Activated B cell treated with CpG ODN at 0.5 μM for 24 hours (primary cell): ENCODE results near the gene ZDHHC16. TPM values are rescaled to one million over a fixed set of nuclear protein-coding genes. Genes with fewer than 3 reads are reported as not detected.
A peak's percentile ranks its signal among the peaks of the same experiment; 100 is the strongest.
"Not testable (repeated sequence)": the region's sequence is repeated elsewhere in the genome, so short reads cannot be mapped to it uniquely, and the experiment has no call there.

ENCODE experiments used
- ATAC-seq: fragments of 200-7000 bp; cut with Tn5 transposase; one replicate; pipeline ENCODE4 v1.10.0; 2021; ENCODE audit warnings: low read depth, mild to moderate bottlenecking, moderate library complexity
- CTCF ChIA-PET: fragments of 350-600 bp; sonication (Branson Sonifier 250); formaldehyde crosslinking; loops from one replicate; lab custom pipeline; 2021; ENCODE audit warnings: antibody characterized with exemption; lab: Charles Lee
- POLR2A ChIA-PET: fragments of 350-600 bp; sonication (Branson Sonifier 250); formaldehyde crosslinking; loops from one replicate; lab custom pipeline; 2021; ENCODE audit warnings: antibody characterized with exemption; lab: Charles Lee
- DNase-seq: peaks from one replicate; pipeline ENCODE4 v3.0.0; 2022
- H3K27ac Mint-ChIP-seq: one replicate; pipeline ENCODE4 v1.8.0; 2020; ENCODE audit warnings: mixed read lengths
- H3K27me3 Mint-ChIP-seq: one replicate; pipeline ENCODE4 v1.8.0; 2021; ENCODE audit warnings: mixed read lengths
- H3K36me3 Mint-ChIP-seq: one replicate; pipeline ENCODE4 v1.8.0; 2021; ENCODE audit warnings: low read depth, mixed read lengths
- H3K4me1 Mint-ChIP-seq: one replicate; pipeline ENCODE4 v1.8.0; 2021; ENCODE audit warnings: mixed read lengths
- H3K4me3 Mint-ChIP-seq: one replicate; pipeline ENCODE4 v1.8.0; 2020; ENCODE audit warnings: mild to moderate bottlenecking, mixed read lengths
- H3K9me3 Mint-ChIP-seq: one replicate; pipeline ENCODE4 v1.8.0; 2020; ENCODE audit warnings: mixed read lengths
- intact Hi-C: fragments of 100-400 bp; cut with micrococcal nuclease; formaldehyde crosslinking; loops from one replicate; pipeline ENCODE4 v1.15.1; 2024
- total RNA-seq: library from RNA; stranded (reverse); gene quantifications from 2 replicates; pipeline ENCODE4 v1.2.3, GENCODE V29; 2022
- TF ChIP-seq, protein P1 (sequence below): fragments of 200-600 bp; IDR thresholded peaks from one replicate; pipeline ENCODE4 v1.8.0; 2022; ENCODE audit warnings: antibody characterized with exemption, mild to moderate bottlenecking

ZDHHC16 gene
- total RNA-seq, 1 donor from 2014 or later = 40.6 TPM

DNA sequence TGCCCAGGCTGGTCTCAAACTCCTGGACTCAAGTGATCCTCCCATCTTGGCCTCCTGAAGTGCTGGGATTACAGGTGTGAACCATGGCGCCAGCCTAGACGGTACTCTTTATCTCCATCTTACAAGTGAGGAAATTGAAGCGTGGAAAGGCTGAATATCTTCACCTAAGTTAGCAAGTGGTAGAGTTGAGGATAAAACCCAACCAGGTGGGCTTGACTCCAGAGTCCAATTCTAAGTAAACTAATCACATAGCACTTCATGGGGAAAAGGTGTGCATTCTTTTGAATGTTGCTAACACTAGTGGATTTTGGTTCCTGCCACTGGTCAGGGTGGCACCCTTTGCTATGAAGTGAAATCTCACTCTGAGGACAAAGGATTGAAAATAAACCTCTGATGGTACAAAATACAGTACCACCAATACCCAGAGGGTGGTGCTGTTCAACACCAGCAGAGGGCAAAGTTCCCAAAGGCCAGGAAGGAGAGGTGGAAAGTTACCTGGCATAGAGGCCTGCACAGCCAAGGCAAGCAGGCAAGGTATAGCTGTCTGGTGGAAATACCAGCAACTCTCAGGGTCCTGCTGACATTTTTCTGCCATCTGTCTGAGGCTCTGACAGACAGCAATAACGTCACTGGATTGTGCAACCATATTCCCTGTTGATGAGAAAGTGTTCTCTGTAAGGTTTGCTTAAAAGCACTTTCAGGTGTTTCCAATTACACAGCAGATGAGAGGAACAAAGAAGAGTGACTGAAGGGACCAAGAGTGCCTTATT is 17.6 kb downstream of the ZDHHC16 start:
- TF ChIP-seq, protein P1, sequence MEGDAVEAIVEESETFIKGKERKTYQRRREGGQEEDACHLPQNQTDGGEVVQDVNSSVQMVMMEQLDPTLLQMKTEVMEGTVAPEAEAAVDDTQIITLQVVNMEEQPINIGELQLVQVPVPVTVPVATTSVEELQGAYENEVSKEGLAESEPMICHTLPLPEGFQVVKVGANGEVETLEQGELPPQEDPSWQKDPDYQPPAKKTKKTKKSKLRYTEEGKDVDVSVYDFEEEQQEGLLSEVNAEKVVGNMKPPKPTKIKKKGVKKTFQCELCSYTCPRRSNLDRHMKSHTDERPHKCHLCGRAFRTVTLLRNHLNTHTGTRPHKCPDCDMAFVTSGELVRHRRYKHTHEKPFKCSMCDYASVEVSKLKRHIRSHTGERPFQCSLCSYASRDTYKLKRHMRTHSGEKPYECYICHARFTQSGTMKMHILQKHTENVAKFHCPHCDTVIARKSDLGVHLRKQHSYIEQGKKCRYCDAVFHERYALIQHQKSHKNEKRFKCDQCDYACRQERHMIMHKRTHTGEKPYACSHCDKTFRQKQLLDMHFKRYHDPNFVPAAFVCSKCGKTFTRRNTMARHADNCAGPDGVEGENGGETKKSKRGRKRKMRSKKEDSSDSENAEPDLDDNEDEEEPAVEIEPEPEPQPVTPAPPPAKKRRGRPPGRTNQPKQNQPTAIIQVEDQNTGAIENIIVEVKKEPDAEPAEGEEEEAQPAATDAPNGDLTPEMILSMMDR = no peak
- Mint-ChIP-seq H3K27ac (no peak overlapping the region), H3K9me3 (no peaks in the 10 kb centered on the region), H3K4me1 (no peaks in the 10 kb centered on the region), H3K27me3 (no peaks in the 10 kb centered on the region), H3K4me3 (no peak overlapping the region), H3K36me3 (peaks cover 91% of the 10 kb centered on the region)
- DNase-seq (no peak), ATAC-seq (peak; percentile 76)
- ChIA-PET POLR2A (no interaction called here), CTCF (interaction anchor here (1.1 to 3.0 kb wide), 2 partner anchors 25 to 89 kb away, joined by 4 to 19 read pairs; no protein-coding TSS in a partner anchor)
- intact Hi-C loops = loop anchor here (1.0 to 5.0 kb wide), 2 partner anchors 34 to 56 kb away; partner anchors contain the start of genes MMS19 and UBTD1

DNA sequence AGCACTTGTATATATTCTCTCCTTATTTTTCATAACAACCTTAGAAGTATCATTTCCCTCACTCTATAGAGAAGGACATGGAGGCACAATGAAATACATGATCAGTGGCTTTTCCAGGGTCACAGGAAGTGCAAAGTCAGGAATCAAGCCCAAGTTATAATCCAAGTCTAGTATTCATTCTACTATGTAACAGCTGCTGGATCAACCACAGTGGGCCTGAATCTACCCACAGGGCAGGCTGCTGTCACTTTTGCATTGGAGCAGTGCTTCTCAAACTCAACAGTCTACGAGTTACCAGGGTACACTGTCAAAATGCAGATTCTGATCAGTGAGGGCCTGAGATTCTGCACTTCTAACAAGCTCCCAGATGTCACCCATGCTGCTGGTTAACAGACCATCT is 18.3 kb downstream of the ZDHHC16 start:
- DNase-seq (no peak), ATAC-seq (no peak)
- TF ChIP-seq, protein P1 = no peak
- ChIA-PET POLR2A (interaction anchor here (0.7 kb wide), 1 partner anchor 107 kb away, joined by 4 read pairs; no protein-coding TSS in a partner anchor), CTCF (interaction anchor here (1.1 to 3.0 kb wide), 2 partner anchors 24 to 88 kb away, joined by 4 to 19 read pairs; no protein-coding TSS in a partner anchor)
- intact Hi-C loops = loop anchor here (5.0 kb wide), 1 partner anchor 33 kb away; the partner anchor contains the start of genes MMS19 and UBTD1
- Mint-ChIP-seq H3K27ac (no peak overlapping the region), H3K27me3 (no peaks in the 10 kb centered on the region), H3K4me3 (no peak overlapping the region), H3K36me3 (peaks cover 91% of the 10 kb centered on the region), H3K9me3 (no peaks in the 10 kb centered on the region), H3K4me1 (no peaks in the 10 kb centered on the region)

DNA sequence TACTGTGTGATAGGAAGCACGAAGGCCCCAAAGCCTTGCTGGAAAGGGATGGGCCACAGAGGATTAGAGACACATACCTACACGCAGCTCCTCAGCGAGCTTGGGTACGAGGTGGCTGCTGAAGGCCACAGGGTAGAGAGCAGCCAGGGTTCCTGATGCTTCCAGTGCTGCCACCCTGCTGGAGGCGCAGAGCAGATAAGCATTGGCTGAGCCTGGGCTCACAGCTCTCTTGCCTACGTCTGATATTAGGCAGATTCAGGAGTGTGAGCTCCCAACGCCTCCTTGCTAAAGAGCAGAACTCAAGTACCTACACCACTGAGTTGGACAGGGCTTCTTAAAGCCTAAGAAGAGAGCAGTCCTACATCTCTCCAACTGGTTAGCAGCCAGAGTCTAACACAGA is 20.0 kb downstream of the ZDHHC16 start:
- DNase-seq = no peak
- Mint-ChIP-seq H3K27me3 (no peaks in the 10 kb centered on the region), H3K9me3 (no peaks in the 10 kb centered on the region), H3K4me3 (no peak overlapping the region), H3K36me3 (peaks cover 90% of the 10 kb centered on the region), H3K4me1 (no peaks in the 10 kb centered on the region), H3K27ac (no peak overlapping the region)
- ChIA-PET POLR2A (no interaction called here), CTCF (interaction anchor here (3.0 kb wide), 1 partner anchor 87 kb away, joined by 19 read pairs; no protein-coding TSS in a partner anchor)
- intact Hi-C loops = no loop called here
- ATAC-seq = no peak
- TF ChIP-seq, protein P1 = no peak

DNA sequence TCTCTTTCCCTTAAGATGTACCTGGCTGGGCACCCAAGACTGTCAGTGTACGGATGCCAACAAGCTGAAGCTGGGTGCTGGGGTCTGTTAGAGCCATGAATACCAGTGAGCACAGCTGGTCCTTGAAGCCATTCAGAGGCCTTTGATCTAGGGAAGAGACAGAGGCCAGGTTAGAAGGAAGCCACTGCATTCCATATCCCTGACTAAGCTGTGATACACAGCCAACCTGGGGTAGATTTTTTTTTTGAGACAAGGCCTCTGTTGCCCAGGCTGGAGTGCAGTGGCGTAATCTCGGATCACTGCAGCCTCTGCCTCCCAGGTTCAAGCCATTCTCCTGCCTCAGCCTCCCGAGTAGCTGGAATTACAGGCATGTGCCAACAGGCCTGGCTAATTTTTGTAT is 20.8 kb downstream of the ZDHHC16 start:
- ChIA-PET CTCF (interaction anchor here (1.2 to 3.0 kb wide), 2 partner anchors 85 to 86 kb away, joined by 4 to 19 read pairs; no protein-coding TSS in a partner anchor), POLR2A (no interaction called here)
- TF ChIP-seq, protein P1 = no peak
- Mint-ChIP-seq H3K4me3 (no peak overlapping the region), H3K36me3 (peaks cover 86% of the 10 kb centered on the region), H3K4me1 (no peaks in the 10 kb centered on the region), H3K9me3 (no peaks in the 10 kb centered on the region), H3K27me3 (no peaks in the 10 kb centered on the region), H3K27ac (no peak overlapping the region)
- DNase-seq = no peak
- intact Hi-C loops = no loop called here
- ATAC-seq = no peak

DNA sequence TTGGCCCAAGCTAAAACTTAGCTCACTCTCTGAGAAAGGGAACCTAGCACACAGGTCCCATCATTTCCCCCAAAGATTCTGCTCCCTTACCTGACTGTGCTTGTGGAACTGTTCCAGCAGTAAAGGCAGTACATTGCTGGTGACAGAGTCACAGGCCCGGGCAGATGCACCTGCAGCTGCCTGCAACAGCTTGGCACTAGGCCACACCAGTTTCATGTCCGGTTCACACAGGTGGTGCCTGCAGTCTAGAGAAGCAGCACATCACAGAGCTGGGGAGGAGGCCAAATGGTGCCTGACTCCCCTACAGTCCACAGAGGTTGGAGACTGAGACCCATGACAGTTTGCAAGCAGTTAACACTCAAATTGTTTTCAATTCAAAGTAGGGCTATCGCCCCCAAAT is 22.2 kb downstream of the ZDHHC16 start:
- DNase-seq (no peak), ATAC-seq (no peak)
- TF ChIP-seq, protein P1 = no peak
- Mint-ChIP-seq H3K4me1 (no peaks in the 10 kb centered on the region), H3K36me3 (peaks cover 80% of the 10 kb centered on the region), H3K9me3 (no peaks in the 10 kb centered on the region), H3K27ac (no peak overlapping the region), H3K27me3 (no peaks in the 10 kb centered on the region), H3K4me3 (no peak overlapping the region)
- CTCF ChIA-PET = interaction anchor here (0.9 to 1.2 kb wide), 2 partner anchors 84 to 86 kb away, joined by 3 to 4 read pairs; no protein-coding TSS in a partner anchor
- POLR2A ChIA-PET = no interaction called here
- intact Hi-C loops = no loop called here

DNA sequence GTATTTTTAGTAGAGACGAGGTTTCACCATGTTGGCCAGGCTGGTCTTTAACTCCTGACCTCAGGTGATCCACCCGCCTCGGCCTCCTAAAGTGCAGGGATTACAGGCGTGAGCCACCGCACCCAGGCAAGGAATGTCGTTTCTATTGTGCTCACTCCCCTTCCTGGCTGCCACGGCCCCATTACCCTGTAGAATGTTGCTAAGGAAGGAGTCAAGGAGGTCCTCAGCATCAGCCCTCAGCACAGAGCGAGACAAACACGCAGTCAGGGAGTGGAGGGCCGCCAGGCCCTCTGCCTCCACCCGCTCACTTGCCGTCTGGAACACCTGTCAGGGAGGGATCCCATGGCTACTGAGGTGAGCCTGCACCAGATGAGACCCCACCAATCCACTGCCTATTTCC is 22.8 kb downstream of the ZDHHC16 start:
- DNase-seq, POLR2A ChIA-PET, intact Hi-C loops, H3K27ac Mint-ChIP-seq, H3K27me3 Mint-ChIP-seq, ATAC-seq, H3K4me3 Mint-ChIP-seq, H3K9me3 Mint-ChIP-seq, H3K4me1 Mint-ChIP-seq, CTCF ChIA-PET: not testable (repeated sequence)
- peaks cover 81% of the 10 kb centered on the region for H3K36me3 Mint-ChIP-seq
